Stimulated activated memory B cell treated with anti-CD40 and anti-IgM and Interleukin-4, amounts not matched to agents 10 μg/mL and 1 μg/mL and 100 μg/mL, for 72 hours (primary cell): Measurements from ENCODE around the gene PARVB.
"Not testable (repeated sequence)": the region's sequence is repeated elsewhere in the genome, so short reads cannot be mapped to it uniquely, and the experiment has no call there.

Experiments
- ATAC-seq: fragments of 150-1000 bp; cut with Tn5 transposase; 2 replicates; pipeline ENCODE4 v1.10.0; 2021
- H3K27ac Mint-ChIP-seq: one replicate; pipeline ENCODE4 v1.8.0; 2022; ENCODE audit warnings: mild to moderate bottlenecking, mixed read lengths
- H3K27me3 Mint-ChIP-seq: one replicate; pipeline ENCODE4 v1.8.0; 2022; ENCODE audit warnings: mixed read lengths
- H3K36me3 Mint-ChIP-seq: one replicate; pipeline ENCODE4 v1.8.0; 2022; ENCODE audit warnings: mixed read lengths
- H3K4me1 Mint-ChIP-seq: one replicate; pipeline ENCODE4 v1.8.0; 2022; ENCODE audit warnings: mixed read lengths
- H3K4me3 Mint-ChIP-seq: one replicate; pipeline ENCODE4 v1.8.0; 2022; ENCODE audit warnings: mild to moderate bottlenecking, moderate library complexity, mixed read lengths
- H3K9me3 Mint-ChIP-seq: one replicate; pipeline ENCODE4 v1.8.0; 2022; ENCODE audit warnings: mixed read lengths

PARVB gene

GRCh38 chr22:44050766-44051355 lies 26.8 kb downstream of the PARVB start:
- H3K36me3 Mint-ChIP-seq: peaks cover 24% of the 10 kb centered on the region
- H3K4me3 Mint-ChIP-seq: no peak overlapping the region
- no peak for ATAC-seq
- H3K27me3 Mint-ChIP-seq: no peaks in the 10 kb centered on the region
- H3K4me1 Mint-ChIP-seq: peaks cover 52% of the 10 kb centered on the region
- H3K9me3 Mint-ChIP-seq: no peaks in the 10 kb centered on the region
- H3K27ac Mint-ChIP-seq: peak overlapping the region; percentile 35

- ATAC-seq: no peak
- no peak overlapping the region for H3K4me3 Mint-ChIP-seq
- H3K4me1 Mint-ChIP-seq: peaks cover 49% of the 10 kb centered on the region
- H3K27me3 Mint-ChIP-seq: no peaks in the 10 kb centered on the region
- H3K27ac Mint-ChIP-seq: peak overlapping the region; percentile 35
- no peaks in the 10 kb centered on the region for H3K9me3 Mint-ChIP-seq
- H3K36me3 Mint-ChIP-seq: peaks cover 28% of the 10 kb centered on the region
These were observed 27.3 kb downstream of the PARVB start for GRCh38 chr22:44051358-44051757.

DNA sequence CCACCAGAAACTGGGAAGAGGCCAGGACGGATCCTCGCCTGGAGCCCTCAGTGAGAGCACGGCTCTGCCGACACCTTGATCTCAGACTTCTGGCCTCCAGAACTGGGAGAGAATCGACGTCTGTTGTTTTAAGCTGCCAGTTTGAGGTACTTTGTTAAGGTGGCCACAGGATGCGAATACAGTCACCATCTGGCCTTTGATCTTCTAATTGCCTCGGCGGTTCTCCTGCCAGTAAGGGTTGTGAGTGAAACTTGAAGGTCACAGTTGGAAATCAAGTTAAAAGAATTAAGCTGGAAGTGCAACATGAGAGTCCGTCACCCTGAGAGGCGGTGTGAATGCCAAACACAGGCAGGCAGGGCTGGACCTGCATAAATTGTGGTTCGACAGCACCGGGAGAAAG lies 27.9 kb downstream of the PARVB start:
- Mint-ChIP-seq H3K4me3 (no peak overlapping the region), H3K27me3 (no peaks in the 10 kb centered on the region), H3K4me1 (peaks cover 44% of the 10 kb centered on the region), H3K36me3 (peaks cover 24% of the 10 kb centered on the region), H3K9me3 (no peaks in the 10 kb centered on the region), H3K27ac (no peak overlapping the region)
- ATAC-seq: no peak

DNA sequence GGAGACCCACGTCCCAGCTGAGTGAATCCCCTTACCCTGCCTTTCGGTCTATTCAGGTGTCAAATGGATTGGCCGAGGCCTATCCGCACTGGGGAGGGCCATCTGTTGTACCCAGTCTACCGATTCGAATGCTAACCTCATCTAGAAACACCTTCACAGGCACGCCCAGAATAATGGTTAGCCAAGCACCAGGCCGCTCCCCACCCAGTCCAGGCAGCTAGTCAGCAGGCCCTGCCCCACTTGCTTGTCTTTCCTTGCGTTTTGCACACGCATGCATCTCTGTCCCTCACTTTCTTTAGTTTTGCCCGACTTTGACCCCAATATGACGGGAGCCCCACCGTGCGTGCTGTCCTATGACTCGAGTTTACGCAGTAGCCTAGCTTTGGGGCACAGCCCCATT lies 31.7 kb downstream of the PARVB start:
- no peak overlapping the region for H3K27ac Mint-ChIP-seq
- ATAC-seq: no peak
- H3K9me3 Mint-ChIP-seq: peaks cover 4% of the 10 kb centered on the region
- H3K27me3 Mint-ChIP-seq: no peaks in the 10 kb centered on the region
- H3K36me3 Mint-ChIP-seq: peaks cover 42% of the 10 kb centered on the region
- H3K4me1 Mint-ChIP-seq: peaks cover 26% of the 10 kb centered on the region
- H3K4me3 Mint-ChIP-seq: no peak overlapping the region

- H3K9me3 Mint-ChIP-seq, ATAC-seq, H3K4me3 Mint-ChIP-seq, H3K27me3 Mint-ChIP-seq: not testable (repeated sequence)
- Mint-ChIP-seq H3K4me1 (peaks cover 19% of the 10 kb centered on the region), H3K27ac (peak overlapping the region; percentile 58), H3K36me3 (peaks cover 33% of the 10 kb centered on the region)
These were observed 32.5 kb downstream of the PARVB start for GRCh38 chr22:44056649-44057048.

- H3K4me3 Mint-ChIP-seq: no peak overlapping the region
- no peaks in the 10 kb centered on the region for H3K27me3 Mint-ChIP-seq
- peaks cover 31% of the 10 kb centered on the region for H3K36me3 Mint-ChIP-seq
These were observed 33.4 kb downstream of the PARVB start for GRCh38 chr22:44057401-44057987.

GRCh38 chr22:44063462-44064371 lies 39.6 kb downstream of the PARVB start:
- Mint-ChIP-seq H3K9me3 (peaks cover 4% of the 10 kb centered on the region), H3K4me3 (peak overlapping the region; percentile 48), H3K27ac (peak overlapping the region; percentile 85), H3K27me3 (no peaks in the 10 kb centered on the region), H3K36me3 (peaks cover 28% of the 10 kb centered on the region), H3K4me1 (peaks cover 64% of the 10 kb centered on the region)
- ATAC-seq: peak; percentile 65

More at GRCh38 chr22:44057401-44057987, 33.4 kb downstream of the PARVB start:
- H3K4me1 Mint-ChIP-seq: peaks cover 25% of the 10 kb centered on the region
- peak overlapping the region; percentile 58 for H3K27ac Mint-ChIP-seq
- peaks cover 4% of the 10 kb centered on the region for H3K9me3 Mint-ChIP-seq
- no peak for ATAC-seq

DNA sequence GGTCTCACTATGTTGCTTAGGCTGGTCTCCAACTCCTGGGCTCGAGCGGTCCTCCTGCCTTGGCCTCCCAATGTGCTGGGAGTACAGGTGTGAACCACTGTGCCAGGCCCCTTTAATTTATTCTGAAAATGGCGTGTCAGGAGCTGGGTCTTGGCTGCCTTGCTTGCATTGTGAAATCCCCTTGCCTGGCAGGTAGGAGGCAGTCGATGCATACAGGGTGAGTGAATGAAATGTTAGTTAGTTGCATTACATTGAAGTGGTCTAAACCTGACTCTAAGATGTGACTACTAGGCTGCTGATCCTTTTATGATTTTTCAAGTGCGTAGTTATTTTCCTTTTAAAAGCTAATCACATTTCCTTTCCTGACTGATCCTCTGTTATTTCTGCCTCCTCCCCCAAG lies 42.9 kb downstream of the PARVB start:
- peaks cover 82% of the 10 kb centered on the region for H3K4me1 Mint-ChIP-seq
- no peaks in the 10 kb centered on the region for H3K27me3 Mint-ChIP-seq
- H3K36me3 Mint-ChIP-seq: peaks cover 12% of the 10 kb centered on the region
- no peak for ATAC-seq
- no peaks in the 10 kb centered on the region for H3K9me3 Mint-ChIP-seq
- no peak overlapping the region for H3K4me3 Mint-ChIP-seq
- peak overlapping the region; percentile 90 for H3K27ac Mint-ChIP-seq

GRCh38 chr22:44067901-44068300 lies 43.8 kb downstream of the PARVB start:
- H3K27ac Mint-ChIP-seq: peak overlapping the region; percentile 90
- peaks cover 73% of the 10 kb centered on the region for H3K4me1 Mint-ChIP-seq
- no peaks in the 10 kb centered on the region for H3K9me3 Mint-ChIP-seq
- no peaks in the 10 kb centered on the region for H3K27me3 Mint-ChIP-seq
- H3K36me3 Mint-ChIP-seq: peaks cover 12% of the 10 kb centered on the region
- no peak for ATAC-seq
- H3K4me3 Mint-ChIP-seq: no peak overlapping the region

DNA sequence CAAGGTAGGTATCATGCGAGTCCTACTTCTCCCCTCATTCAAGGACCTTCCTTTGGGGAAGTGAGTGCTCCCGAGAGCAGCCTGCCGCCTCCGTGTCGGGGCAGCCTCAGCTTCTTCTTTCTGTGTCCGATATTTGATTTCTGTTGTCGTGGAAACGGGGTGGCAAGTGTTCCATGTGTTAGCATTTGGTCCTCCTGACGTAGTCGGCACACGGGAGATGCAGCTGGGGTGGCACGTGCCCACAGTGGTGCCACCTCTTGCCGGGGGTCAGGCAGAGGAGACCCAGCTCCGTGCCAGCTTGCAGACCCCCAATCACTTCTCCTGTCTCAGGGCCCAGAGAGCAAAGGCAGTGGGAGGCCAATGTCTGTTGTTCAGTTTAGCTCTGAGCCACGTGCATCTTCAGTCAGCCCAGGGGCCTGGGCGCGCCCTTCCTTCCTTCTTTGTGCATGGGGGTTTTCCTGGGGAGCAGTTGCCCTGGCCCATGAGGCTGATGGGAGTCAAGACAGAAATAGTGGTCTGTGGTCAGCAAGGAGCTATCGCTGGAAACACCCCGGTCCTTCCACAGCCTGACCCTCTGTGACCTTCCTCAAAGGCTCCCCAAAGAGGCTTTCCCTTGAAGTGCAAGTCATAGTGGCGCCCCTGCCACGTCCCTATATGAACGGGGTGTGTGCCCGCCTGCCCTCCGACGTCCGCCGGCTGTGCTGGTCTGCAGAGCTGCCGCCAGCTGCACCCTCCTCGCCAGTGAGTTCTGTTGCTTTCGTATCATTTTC lies 44.5 kb downstream of the PARVB start:
- peak; percentile 86 for ATAC-seq
- Mint-ChIP-seq H3K27ac (peak overlapping the region; percentile 90), H3K4me3 (peak overlapping the region; percentile 70), H3K27me3 (no peaks in the 10 kb centered on the region), H3K4me1 (peaks cover 68% of the 10 kb centered on the region), H3K36me3 (peaks cover 12% of the 10 kb centered on the region), H3K9me3 (no peaks in the 10 kb centered on the region)

- H3K27me3 Mint-ChIP-seq: no peaks in the 10 kb centered on the region
- no peak for ATAC-seq
- no peaks in the 10 kb centered on the region for H3K9me3 Mint-ChIP-seq
- H3K4me1 Mint-ChIP-seq: peaks cover 65% of the 10 kb centered on the region
- H3K27ac Mint-ChIP-seq: peak overlapping the region; percentile 90
- no peak overlapping the region for H3K4me3 Mint-ChIP-seq
- H3K36me3 Mint-ChIP-seq: peaks cover 6% of the 10 kb centered on the region
These were observed 45.9 kb downstream of the PARVB start for GRCh38 chr22:44070029-44070428.

DNA sequence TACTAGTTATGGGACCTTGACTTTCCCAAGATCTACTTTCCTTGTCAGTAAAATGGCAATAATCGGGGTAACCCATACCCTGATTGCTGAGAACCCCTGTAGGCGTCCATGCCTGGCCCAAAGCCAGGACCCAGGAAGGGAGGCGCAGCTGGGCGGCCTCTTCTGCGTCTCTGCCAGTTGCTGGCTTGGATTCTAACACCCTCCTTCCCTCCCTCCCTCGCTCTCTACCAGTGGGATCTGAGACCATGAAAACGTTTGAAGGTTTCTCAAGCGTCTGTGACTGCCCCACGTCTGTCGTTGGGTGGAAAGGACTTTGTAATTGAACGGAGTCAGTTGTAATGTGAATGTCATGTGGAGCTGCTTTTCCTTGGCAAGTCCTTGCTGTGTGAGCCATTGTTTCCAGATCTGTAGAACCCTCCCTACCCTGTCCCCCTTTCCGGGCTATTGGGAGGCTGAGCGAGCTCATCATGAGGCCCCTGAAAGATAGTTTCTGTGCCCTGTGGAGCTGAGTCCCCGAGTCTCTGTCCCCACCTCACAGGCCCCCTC lies 47.8 kb downstream of the PARVB start:
- Mint-ChIP-seq H3K4me3 (no peak overlapping the region), H3K36me3 (peaks cover 8% of the 10 kb centered on the region), H3K9me3 (no peaks in the 10 kb centered on the region), H3K27ac (no peak overlapping the region), H3K4me1 (peaks cover 56% of the 10 kb centered on the region), H3K27me3 (no peaks in the 10 kb centered on the region)
- ATAC-seq: no peak

DNA sequence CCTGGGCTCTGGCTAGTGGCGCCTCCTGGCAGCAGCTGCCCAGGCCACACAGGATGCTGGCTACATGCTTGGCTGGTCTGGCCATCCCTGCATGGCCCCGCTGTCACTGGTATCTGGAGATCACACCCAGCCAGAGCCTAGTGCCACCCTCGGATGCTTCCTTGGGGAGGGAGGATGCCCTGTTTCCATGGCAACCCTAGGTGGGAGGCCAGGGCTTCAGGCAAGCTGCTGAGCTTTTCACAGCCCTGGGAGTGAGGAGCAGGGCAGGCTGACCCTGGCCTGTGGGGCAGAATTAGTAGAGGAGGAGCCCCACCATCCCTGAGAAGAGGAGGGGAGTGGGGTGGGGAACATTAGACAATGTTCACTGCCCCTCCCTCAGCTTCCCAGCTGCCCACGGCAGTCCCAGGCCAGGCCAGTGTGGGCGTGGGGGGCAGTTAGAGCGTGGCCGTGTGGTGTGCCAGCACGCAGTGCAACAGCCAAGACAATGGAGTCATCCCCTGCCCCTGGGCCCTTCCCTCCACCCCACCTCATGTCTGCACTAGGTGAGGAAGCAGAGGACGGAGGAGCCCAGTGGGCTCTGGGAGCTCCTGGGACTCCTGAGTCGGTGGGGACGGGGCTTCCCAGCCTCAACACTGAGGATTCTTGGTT lies 50.4 kb downstream of the PARVB start:
- H3K9me3 Mint-ChIP-seq: no peaks in the 10 kb centered on the region
- H3K27ac Mint-ChIP-seq: peak overlapping the region; percentile 42
- H3K4me3 Mint-ChIP-seq: no peak overlapping the region
- H3K27me3 Mint-ChIP-seq: no peaks in the 10 kb centered on the region
- H3K36me3 Mint-ChIP-seq: peaks cover 7% of the 10 kb centered on the region
- no peak for ATAC-seq
- peaks cover 30% of the 10 kb centered on the region for H3K4me1 Mint-ChIP-seq

- H3K27ac Mint-ChIP-seq: peak overlapping the region; percentile 60
- peaks cover 24% of the 10 kb centered on the region for H3K4me1 Mint-ChIP-seq
- no peak for ATAC-seq
- no peaks in the 10 kb centered on the region for H3K27me3 Mint-ChIP-seq
- no peak overlapping the region for H3K4me3 Mint-ChIP-seq
- no peaks in the 10 kb centered on the region for H3K9me3 Mint-ChIP-seq
- H3K36me3 Mint-ChIP-seq: peaks cover 7% of the 10 kb centered on the region
These were observed 50.9 kb downstream of the PARVB start for GRCh38 chr22:44075022-44075421.
